ENCODE results near the gene ANKRD17.

DNA sequence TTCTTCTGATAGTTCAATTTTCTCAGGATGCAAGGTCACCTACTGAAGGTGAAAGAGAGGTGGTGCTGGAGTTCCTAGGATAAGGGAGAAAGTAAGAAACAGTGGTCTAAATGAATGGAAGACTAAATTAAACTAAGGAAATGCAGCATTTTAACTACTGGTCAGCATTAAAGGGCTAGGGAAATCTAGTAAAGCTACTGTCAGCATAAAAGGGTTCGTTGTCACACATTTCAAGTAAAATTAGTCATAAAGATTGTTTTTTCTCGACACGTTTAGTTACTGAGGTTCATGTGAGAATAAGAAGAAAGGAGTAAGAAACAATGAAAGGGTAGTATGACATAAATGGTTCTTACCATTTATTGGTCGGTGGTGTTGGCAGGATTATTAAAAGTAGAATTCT is 149.1 kb downstream of the ANKRD17 start:
- TF ChIP-seq CTCF (IDR thresholded peaks at IDR 0.05), result no peak
- TF ChIP-seq POLR2A (IDR thresholded peaks at IDR 0.05), result no peak
